GM12878 (cell line): Measurements from ENCODE around the gene PFN3. TPM values are rescaled to one million over a fixed set of nuclear protein-coding genes. Genes with fewer than 3 reads are reported as not detected.

Experiments used
- ASH2L ChIP-seq: fragments of 300-600, 200-600 bp; sonication (generic); IDR thresholded peaks from 2 replicates; pipeline ENCODE4 v1.6.1; 2017; ENCODE audit warnings: low read depth, mild to moderate bottlenecking, borderline replicate concordance
- ATF7 ChIP-seq: fragments of 450-650 bp; IDR thresholded peaks from 2 replicates; pipeline ENCODE4 v1.6.1; 2016; ENCODE audit warnings: low read depth, mild to moderate bottlenecking
- CBX5 ChIP-seq: sonication (generic); IDR thresholded peaks from 2 replicates; pipeline ENCODE4 v1.6.1; 2016; ENCODE audit warnings: low read depth, moderate library complexity, mild to moderate bottlenecking, inconsistent platforms
- EED ChIP-seq: sonication (generic); IDR thresholded peaks from 2 replicates; pipeline ENCODE4 v1.6.1; 2016; ENCODE audit warnings: antibody characterized with exemption, low read depth
- IKZF2 ChIP-seq, 2 experiments: fragments of 450-650 bp; IDR thresholded peaks; 2 replicates each; pipeline ENCODE4 v1.6.1; 2017; ENCODE audit warnings: mild to moderate bottlenecking in 2 of 2, moderate library complexity in 2 of 2
- IRF4 ChIP-seq: IDR thresholded peaks from 2 replicates; pipeline ENCODE4 v1.6.1; 2011; ENCODE audit warnings: low read depth, low read length
- JUNB ChIP-seq: IDR thresholded peaks from 2 replicates; pipeline ENCODE4 v1.6.1; 2016; ENCODE audit warnings: antibody characterized with exemption, mild to moderate bottlenecking
- KDM1A ChIP-seq: fragments of 200-600 bp; sonication (generic); IDR thresholded peaks from 2 replicates; pipeline ENCODE4 v1.6.1; 2016; ENCODE audit warnings: borderline replicate concordance
- MEF2A ChIP-seq: IDR thresholded peaks from 2 replicates; pipeline ENCODE4 v1.6.1; 2011; ENCODE audit warnings: low read depth, mild to moderate bottlenecking, low read length, moderate library complexity; ENCODE audit not compliant: insufficient read depth
- MTA2 ChIP-seq: fragments of 450-650 bp; IDR thresholded peaks from 2 replicates; pipeline ENCODE4 v1.6.1; 2016; ENCODE audit warnings: low read depth, mild to moderate bottlenecking, moderate library complexity
- NFIC ChIP-seq: IDR thresholded peaks from 2 replicates; pipeline ENCODE4 v1.6.1; 2012; ENCODE audit warnings: low read depth, mild to moderate bottlenecking, inconsistent platforms, low read length, moderate library complexity
- POLR2AphosphoS2 ChIP-seq: IDR thresholded peaks from 2 replicates; pipeline ENCODE4 v1.6.1; 2011; ENCODE audit warnings: low read depth, mild to moderate bottlenecking, low read length, improper control_type of control experiment, moderate library complexity
- POU2F2 ChIP-seq: IDR thresholded peaks from 3 replicates; pipeline ENCODE4 v1.6.1; 2011; ENCODE audit warnings: low read depth, mild to moderate bottlenecking, low read length, borderline replicate concordance
- SIN3A ChIP-seq: IDR thresholded peaks from 2 replicates; pipeline ENCODE4 v1.6.1; 2012; ENCODE audit warnings: low read depth, low read length, improper control_type of control experiment
- SP1 ChIP-seq: IDR thresholded peaks from one replicate; pipeline ENCODE4 v1.6.1; 2011; ENCODE audit warnings: low read depth, low read length
- SPI1 ChIP-seq: IDR thresholded peaks from 2 replicates; pipeline ENCODE4 v1.6.1; 2011; ENCODE audit warnings: low read depth, mild to moderate bottlenecking, low read length, moderate library complexity, borderline replicate concordance; ENCODE audit not compliant: insufficient read depth
- ZNF622 ChIP-seq: fragments of 450-650 bp; IDR thresholded peaks from 2 replicates; pipeline ENCODE4 v1.6.1; 2017; ENCODE audit warnings: mild to moderate bottlenecking, inconsistent platforms
- polyA plus RNA-seq, 11 experiments: library from polyadenylated mRNA; depleted of rRNA in 4 of 11; unstranded in 6 of 11; stranded (reverse) in 5 of 11; fragments of >200 nt; fragmentation: Nextera tagmentation in 4 of 11; fragmentation: Illumina TruSeq in 1 of 11; extraction: Ambion mirVana in 4 of 11; extraction: Trizol in 1 of 11; gene quantifications; 1 replicate in 1 of 11; 2 replicates in 10 of 11; pipeline versions ENCODE4 v1.2.1 to v1.2.3, GENCODE V29; 2011 to 2016; ENCODE audit warnings: inconsistent platforms in 2 of 11, missing spikeins in 2 of 11, low read depth in 1 of 11
- total RNA-seq, 4 experiments: library from RNA; depleted of rRNA in 3 of 4; stranded (reverse); fragments of >200 nt in 3 of 4; fragmentation: Illumina TruSeq in 1 of 4; extraction: Trizol in 1 of 4; gene quantifications; 2 replicates each; pipeline versions ENCODE4 v1.2.1 to v1.2.3, GENCODE V29; 2013 to 2021
- TF ChIP-seq, protein P1 (sequence below): IDR thresholded peaks from 2 replicates; pipeline ENCODE4 v1.6.1; 2012; ENCODE audit warnings: low read depth, low read length, improper control_type of control experiment
- TF ChIP-seq, protein P2 (sequence below): IDR thresholded peaks from 2 replicates; pipeline ENCODE4 v1.6.1; 2011; ENCODE audit warnings: low read depth, low read length, improper control_type of control experiment, borderline replicate concordance
- TF ChIP-seq, protein P3 (sequence below): fragments of 450-650 bp; IDR thresholded peaks from 2 replicates; pipeline ENCODE4 v1.6.1; 2018; ENCODE audit warnings: mild to moderate bottlenecking, low read depth, moderate library complexity; ENCODE audit not compliant: partially characterized antibody
- TF ChIP-seq, protein P4 (sequence below): IDR thresholded peaks from 2 replicates; pipeline ENCODE4 v1.6.1; 2012; ENCODE audit warnings: low read depth, low read length, improper control_type of control experiment
- TF ChIP-seq, protein P5 (sequence below): IDR thresholded peaks from 2 replicates; pipeline ENCODE4 v1.6.1; 2011; ENCODE audit warnings: mild to moderate bottlenecking, low read depth, low read length, moderate library complexity; ENCODE audit not compliant: insufficient replicate concordance
- TF ChIP-seq, protein P6 (sequence below): fragments of 450-650 bp; IDR thresholded peaks from 2 replicates; pipeline ENCODE4 v1.6.1; 2014; ENCODE audit warnings: mild to moderate bottlenecking

Gene PFN3
- total and polyA plus RNA-seq, 10 of the 15 experiments (the other 5 are each of a cell fraction or from before 2014, with no cell fraction given) = not detected

DNA sequence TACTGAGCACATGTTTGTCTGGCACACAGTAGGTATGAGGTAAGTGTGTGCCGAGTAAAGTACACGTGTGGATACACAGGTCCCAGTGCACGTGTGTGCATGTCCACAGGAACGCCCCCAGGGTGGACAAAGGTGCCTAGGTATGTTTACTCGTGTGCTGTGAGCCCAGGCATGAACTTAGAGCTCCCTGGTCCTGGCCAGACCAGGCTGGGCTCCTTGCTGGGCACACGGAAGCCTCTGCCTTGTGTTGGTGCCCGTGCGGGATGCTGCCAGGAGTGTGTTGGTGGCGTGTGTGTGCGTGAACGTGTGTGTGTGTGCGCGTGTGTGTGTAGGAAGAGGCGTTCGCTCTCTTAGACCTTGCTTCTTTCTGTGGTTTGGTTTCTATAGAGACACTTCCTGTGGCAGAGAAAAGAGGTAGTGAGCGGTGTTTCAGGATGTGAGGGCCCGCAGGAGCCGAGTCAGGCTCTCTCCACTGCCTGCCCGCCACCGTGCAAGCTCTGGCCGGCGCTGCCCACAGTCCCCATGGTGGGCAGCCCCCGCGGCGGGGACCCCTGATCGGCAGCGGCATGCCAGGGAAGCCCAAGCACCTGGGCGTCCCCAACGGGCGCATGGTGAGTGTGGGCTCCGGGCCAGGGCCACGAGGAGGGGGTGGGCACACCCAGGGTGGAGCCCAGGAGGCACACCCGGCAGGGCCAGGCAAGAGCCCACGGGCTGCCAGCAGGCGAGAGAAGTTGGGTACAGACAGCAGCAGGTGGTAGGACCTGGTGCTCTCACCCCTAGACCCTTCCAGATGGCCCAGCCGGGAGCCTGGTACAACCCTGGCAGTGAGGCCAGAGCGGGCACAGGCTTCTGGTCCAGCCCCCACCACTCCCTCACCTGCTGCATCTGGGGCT, 42.8 kb downstream of the PFN3 start, which contains the start of gene RGS14 (continued):
- TF ChIP-seq, protein P1, sequence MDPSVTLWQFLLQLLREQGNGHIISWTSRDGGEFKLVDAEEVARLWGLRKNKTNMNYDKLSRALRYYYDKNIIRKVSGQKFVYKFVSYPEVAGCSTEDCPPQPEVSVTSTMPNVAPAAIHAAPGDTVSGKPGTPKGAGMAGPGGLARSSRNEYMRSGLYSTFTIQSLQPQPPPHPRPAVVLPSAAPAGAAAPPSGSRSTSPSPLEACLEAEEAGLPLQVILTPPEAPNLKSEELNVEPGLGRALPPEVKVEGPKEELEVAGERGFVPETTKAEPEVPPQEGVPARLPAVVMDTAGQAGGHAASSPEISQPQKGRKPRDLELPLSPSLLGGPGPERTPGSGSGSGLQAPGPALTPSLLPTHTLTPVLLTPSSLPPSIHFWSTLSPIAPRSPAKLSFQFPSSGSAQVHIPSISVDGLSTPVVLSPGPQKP = peak; percentile 74
- TF ChIP-seq IKZF2 (IDR thresholded peaks at IDR 0.05) (peak; percentile 77 to 87), POLR2AphosphoS2 (no peak), NFIC (no peak), SP1 (peak; percentile 75), CBX5 (no peak), MEF2A (peak; percentile 52; the same call in 1 of the 2 replicates), EED (peak; percentile 70; the same call in 1 of the 2 replicates), IRF4 (peak; percentile 70; the same call in 1 of the 2 replicates), ATF7 (peak; percentile 78), MTA2 (peak; percentile 70), POU2F2 (peak; percentile 13; the same call in 1 of the 3 replicates), JUNB (no peak), SPI1 (peak; percentile 93), ZNF622 (no peak), ASH2L (no peak), SIN3A (peak; percentile 91), KDM1A (no peak)
- TF ChIP-seq, protein P2, sequence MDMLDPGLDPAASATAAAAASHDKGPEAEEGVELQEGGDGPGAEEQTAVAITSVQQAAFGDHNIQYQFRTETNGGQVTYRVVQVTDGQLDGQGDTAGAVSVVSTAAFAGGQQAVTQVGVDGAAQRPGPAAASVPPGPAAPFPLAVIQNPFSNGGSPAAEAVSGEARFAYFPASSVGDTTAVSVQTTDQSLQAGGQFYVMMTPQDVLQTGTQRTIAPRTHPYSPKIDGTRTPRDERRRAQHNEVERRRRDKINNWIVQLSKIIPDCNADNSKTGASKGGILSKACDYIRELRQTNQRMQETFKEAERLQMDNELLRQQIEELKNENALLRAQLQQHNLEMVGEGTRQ = no peak
- TF ChIP-seq, protein P3, sequence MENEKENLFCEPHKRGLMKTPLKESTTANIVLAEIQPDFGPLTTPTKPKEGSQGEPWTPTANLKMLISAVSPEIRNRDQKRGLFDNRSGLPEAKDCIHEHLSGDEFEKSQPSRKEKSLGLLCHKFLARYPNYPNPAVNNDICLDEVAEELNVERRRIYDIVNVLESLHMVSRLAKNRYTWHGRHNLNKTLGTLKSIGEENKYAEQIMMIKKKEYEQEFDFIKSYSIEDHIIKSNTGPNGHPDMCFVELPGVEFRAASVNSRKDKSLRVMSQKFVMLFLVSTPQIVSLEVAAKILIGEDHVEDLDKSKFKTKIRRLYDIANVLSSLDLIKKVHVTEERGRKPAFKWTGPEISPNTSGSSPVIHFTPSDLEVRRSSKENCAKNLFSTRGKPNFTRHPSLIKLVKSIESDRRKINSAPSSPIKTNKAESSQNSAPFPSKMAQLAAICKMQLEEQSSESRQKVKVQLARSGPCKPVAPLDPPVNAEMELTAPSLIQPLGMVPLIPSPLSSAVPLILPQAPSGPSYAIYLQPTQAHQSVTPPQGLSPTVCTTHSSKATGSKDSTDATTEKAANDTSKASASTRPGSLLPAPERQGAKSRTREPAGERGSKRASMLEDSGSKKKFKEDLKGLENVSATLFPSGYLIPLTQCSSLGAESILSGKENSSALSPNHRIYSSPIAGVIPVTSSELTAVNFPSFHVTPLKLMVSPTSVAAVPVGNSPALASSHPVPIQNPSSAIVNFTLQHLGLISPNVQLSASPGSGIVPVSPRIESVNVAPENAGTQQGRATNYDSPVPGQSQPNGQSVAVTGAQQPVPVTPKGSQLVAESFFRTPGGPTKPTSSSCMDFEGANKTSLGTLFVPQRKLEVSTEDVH = no peak
- TF ChIP-seq, protein P4, sequence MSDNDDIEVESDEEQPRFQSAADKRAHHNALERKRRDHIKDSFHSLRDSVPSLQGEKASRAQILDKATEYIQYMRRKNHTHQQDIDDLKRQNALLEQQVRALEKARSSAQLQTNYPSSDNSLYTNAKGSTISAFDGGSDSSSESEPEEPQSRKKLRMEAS = no peak; the same call in 1 of the 2 replicates
- TF ChIP-seq, protein P5, sequence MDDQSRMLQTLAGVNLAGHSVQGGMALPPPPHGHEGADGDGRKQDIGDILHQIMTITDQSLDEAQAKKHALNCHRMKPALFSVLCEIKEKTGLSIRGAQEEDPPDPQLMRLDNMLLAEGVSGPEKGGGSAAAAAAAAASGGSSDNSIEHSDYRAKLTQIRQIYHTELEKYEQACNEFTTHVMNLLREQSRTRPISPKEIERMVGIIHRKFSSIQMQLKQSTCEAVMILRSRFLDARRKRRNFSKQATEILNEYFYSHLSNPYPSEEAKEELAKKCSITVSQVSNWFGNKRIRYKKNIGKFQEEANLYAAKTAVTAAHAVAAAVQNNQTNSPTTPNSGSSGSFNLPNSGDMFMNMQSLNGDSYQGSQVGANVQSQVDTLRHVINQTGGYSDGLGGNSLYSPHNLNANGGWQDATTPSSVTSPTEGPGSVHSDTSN = no peak
- TF ChIP-seq, protein P6, sequence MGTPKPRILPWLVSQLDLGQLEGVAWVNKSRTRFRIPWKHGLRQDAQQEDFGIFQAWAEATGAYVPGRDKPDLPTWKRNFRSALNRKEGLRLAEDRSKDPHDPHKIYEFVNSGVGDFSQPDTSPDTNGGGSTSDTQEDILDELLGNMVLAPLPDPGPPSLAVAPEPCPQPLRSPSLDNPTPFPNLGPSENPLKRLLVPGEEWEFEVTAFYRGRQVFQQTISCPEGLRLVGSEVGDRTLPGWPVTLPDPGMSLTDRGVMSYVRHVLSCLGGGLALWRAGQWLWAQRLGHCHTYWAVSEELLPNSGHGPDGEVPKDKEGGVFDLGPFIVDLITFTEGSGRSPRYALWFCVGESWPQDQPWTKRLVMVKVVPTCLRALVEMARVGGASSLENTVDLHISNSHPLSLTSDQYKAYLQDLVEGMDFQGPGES = no peak
